Testis (tissue), 5 donors: ENCODE data around the gene TMEM179B. TPM values are rescaled to one million over a fixed set of nuclear protein-coding genes. Genes with fewer than 3 reads are reported as not detected.
"Not testable (repeated sequence)": the region's sequence is repeated elsewhere in the genome, so short reads cannot be mapped to it uniquely, and the experiment has no call there.

ENCODE experiments used
- DNase-seq: peaks from one replicate; pipeline ENCODE4 v3.0.0-alpha.2; 2019
- H3K27ac ChIP-seq, 2 donors: fragments of 200-600 bp; sonication (generic); one replicate each; pipeline ENCODE4 v1.5.1; 2019
- H3K27me3 ChIP-seq: fragments of 200-600 bp; sonication (generic); one replicate; pipeline ENCODE4 v1.5.1; 2019
- H3K36me3 ChIP-seq: fragments of 200-600 bp; sonication (generic); one replicate; pipeline ENCODE4 v1.5.1; 2017; ENCODE audit warnings: low read depth; ENCODE audit errors: missing control alignments
- H3K4me1 ChIP-seq: fragments of 200-600 bp; sonication (generic); one replicate; pipeline ENCODE4 v1.5.1; 2019
- H3K4me3 ChIP-seq, 2 donors: fragments of 200-600 bp; sonication (generic); one replicate each; pipeline ENCODE4 v1.5.1; 2017 to 2019
- H3K9me3 ChIP-seq: fragments of 200-600 bp; sonication (generic); one replicate; pipeline ENCODE4 v1.5.1; 2017
- POLR2A ChIP-seq: fragments of 450-650 bp; IDR thresholded peaks from one replicate; pipeline ENCODE4 v1.6.1; 2017; ENCODE audit warnings: antibody characterized with exemption, mild to moderate bottlenecking, moderate library complexity
- WGBS, 2 donors: methylation state at CpG; one replicate each; pipeline ENCODE4 v1.1.5; 2018; 5-methylcytosine and 5-hydroxymethylcytosine counted together
- intact Hi-C: fragments of 100-400 bp; cut with DNase I; formaldehyde crosslinking; loops from one replicate; pipeline ENCODE4 v1.15.1; 2023; ENCODE audit warnings: low total_unique reads
- long read RNA-seq, 2 donors: transcript quantifications; one replicate each; lab custom pipeline, GENCODE V29; 2026
- polyA plus RNA-seq: library from polyadenylated mRNA; stranded (reverse); fragments of 350-450 nt; fragmentation: Illumina TruSeq; extraction: RNeasy Lipid Tissue Mini Kit (QIAGEN cat#74804); gene quantifications from one replicate; pipeline ENCODE4 v1.2.3, GENCODE V29; 2014; ENCODE audit warnings: low read depth, low replicate concordance; ENCODE audit not compliant: insufficient read depth
- total RNA-seq, 2 donors: library from RNA; depleted of rRNA; stranded (reverse); fragments of >200 nt; gene quantifications; one replicate each; pipeline ENCODE4 v1.2.3, GENCODE V29; 2016
- TF ChIP-seq, protein P1 (sequence below), 3 experiments: fragments of 450-650 bp in 2 of 3; fragments of 200-600 bp in 1 of 3; sonication (generic) in 1 of 3; IDR thresholded peaks; one replicate each; pipeline ENCODE4 v1.5.1; 2016 to 2019; ENCODE audit warnings: antibody characterized with exemption in 3 of 3, mild to moderate bottlenecking in 2 of 3, moderate library complexity in 1 of 3

TMEM179B gene, protein sequence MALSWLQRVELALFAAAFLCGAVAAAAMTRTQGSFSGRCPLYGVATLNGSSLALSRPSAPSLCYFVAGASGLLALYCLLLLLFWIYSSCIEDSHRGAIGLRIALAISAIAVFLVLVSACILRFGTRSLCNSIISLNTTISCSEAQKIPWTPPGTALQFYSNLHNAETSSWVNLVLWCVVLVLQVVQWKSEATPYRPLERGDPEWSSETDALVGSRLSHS
- total RNA-seq (100 to 1,000 TPM; 119 to 124 TPM), polyA plus RNA-seq (87.0 TPM)
- long read RNA-seq, donor 1, transcript TMEM179B-201 (5 exons, 1,023 nt) = major isoform, 46 of 52 reads
- long read RNA-seq, donor 1, partial matches to known transcripts = 5 of 52 reads
- long read RNA-seq, donor 1, other reads (novel, unspliced or antisense) = 0 of 52 reads
- long read RNA-seq, donor 2, transcript TMEM179B-201 (5 exons, 1,023 nt) = major isoform, 22 of 25 reads
- long read RNA-seq, donor 2, partial matches to known transcripts = 0 of 25 reads
- long read RNA-seq, donor 2, other reads (novel, unspliced or antisense) = 0 of 25 reads

DNA sequence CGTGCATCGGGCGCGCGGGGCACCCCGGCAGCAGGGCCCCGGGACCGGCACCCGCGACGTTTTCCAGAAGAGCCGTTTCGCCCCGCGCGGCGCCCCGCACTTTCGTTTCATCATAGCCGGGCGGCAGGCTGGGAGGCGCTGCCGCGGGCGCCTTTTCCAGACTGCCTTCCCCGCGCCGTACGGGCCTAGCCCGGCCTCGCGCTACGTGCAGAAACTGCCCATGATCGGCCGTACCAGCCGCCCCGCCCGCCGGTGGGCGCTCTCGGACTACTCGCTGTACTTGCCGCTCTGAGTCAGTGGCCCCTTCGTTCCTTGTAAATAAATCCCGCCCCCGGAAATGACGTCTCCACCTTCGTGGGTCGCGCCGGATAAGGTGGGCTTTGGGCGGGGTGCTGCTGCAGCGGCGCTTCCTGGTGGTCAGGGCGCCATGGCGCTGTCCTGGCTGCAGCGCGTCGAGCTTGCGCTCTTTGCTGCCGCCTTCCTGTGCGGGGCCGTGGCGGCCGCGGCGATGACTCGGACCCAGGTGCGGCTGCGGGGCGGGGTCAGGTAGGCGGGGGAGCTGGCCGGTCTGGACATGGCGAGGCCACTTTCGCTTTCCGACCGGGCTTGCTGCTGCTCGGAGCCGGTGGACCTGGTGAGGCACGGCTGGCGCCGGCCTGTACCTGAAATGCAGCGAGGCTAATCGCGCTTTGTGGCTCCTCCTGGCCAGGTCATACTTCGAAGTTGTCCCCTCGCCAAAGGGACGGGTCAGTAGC is at the start of gene TMEM179B:
Gene TMEM179B (plus strand): TSS at position 398 of the 755 bp plus-strand sequence. CDS start 30 bp downstream, at position 428.
- TF ChIP-seq, protein P1, sequence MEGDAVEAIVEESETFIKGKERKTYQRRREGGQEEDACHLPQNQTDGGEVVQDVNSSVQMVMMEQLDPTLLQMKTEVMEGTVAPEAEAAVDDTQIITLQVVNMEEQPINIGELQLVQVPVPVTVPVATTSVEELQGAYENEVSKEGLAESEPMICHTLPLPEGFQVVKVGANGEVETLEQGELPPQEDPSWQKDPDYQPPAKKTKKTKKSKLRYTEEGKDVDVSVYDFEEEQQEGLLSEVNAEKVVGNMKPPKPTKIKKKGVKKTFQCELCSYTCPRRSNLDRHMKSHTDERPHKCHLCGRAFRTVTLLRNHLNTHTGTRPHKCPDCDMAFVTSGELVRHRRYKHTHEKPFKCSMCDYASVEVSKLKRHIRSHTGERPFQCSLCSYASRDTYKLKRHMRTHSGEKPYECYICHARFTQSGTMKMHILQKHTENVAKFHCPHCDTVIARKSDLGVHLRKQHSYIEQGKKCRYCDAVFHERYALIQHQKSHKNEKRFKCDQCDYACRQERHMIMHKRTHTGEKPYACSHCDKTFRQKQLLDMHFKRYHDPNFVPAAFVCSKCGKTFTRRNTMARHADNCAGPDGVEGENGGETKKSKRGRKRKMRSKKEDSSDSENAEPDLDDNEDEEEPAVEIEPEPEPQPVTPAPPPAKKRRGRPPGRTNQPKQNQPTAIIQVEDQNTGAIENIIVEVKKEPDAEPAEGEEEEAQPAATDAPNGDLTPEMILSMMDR (IDR thresholded peaks at IDR 0.05) = peak in 2 of 3 experiments; percentile 52 to 62
- peak; percentile 94 for TF ChIP-seq POLR2A
- 0 to 1% methylated on average over 2 to 56 of the region's 88 CpGs for WGBS, 2 donors
- intact Hi-C loops = loop anchor here (10.0 kb wide), 1 partner anchor 68 kb away; no protein-coding TSS in a partner anchor

DNA sequence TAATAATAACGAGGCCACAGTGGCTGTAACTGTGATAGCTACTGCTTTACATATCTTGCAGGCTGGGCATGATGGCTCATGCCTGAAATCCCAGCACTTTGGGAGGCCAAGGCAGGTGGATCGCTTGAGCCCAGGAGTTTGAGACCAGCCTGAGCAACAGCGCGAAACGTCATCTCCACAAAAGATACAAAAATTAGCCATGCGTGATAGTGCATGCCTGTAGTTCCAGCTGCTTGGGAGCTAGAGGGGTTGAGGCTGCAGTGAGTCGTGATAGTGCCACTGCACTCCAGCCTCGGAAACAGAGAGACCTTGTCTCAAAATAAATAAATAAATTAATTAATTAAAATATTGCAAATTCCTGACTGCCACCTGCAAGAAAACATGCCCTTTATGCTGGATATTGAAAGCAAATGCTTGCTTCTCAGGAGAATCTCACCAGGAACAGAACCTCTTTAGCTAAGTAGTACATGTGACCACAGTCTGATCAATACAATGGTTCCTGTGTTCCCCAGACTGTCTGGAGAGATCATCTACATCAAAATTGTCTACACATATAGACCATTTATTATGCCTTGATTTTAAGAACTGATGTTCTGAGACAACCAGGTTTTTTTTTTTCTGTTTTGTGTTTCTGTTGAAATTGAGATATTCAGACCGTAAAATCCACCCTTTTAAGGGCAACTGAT is 39.6 kb upstream of the TMEM179B start:
- H3K9me3 ChIP-seq = no peaks in the 10 kb centered on the region
- no peak overlapping the region for H3K27ac ChIP-seq

More for the DNA sequence above, at the start of gene TMEM179B:
- DNase-seq = peak; percentile 100
- Histone ChIP-seq H3K9me3 (no peaks in the 10 kb centered on the region), H3K4me1 (peaks cover 22% of the 10 kb centered on the region), H3K36me3 (no peaks in the 10 kb centered on the region), H3K27me3 (no peaks in the 10 kb centered on the region), H3K27ac (peak within 1 kb of the TSS; percentile 77 to 97), H3K4me3 (peak within 1 kb of the TSS; percentile 80 to 98)

DNA sequence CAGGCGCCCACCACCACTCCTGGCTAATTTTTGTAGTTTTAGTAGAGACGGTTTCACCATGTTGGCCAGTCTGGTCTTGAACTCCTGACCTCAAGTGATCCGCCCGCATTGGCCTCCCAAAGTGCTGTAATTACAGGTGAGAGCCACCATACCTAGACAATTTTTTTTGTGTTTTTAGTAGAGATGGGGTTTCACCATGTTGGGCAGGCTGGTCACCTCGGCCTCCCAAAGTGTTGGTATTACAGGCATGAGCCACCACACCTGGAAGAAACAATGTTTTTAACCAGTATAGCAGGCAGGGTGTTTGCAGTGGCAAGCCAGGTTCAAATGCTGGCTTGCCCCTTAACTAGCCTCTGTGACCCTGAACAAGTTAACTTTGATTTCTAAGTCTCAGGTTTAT is 37.3 kb upstream of the TMEM179B start:
- WGBS, 2 donors = 94% methylated on average over 5 of the region's 5 CpGs
- H3K4me1 ChIP-seq, H3K27me3 ChIP-seq, H3K36me3 ChIP-seq, H3K4me3 ChIP-seq, intact Hi-C loops, H3K9me3 ChIP-seq, DNase-seq, H3K27ac ChIP-seq: not testable (repeated sequence)

More for the DNA sequence above, 39.6 kb upstream of the TMEM179B start:
- DNase-seq = no peak
- Histone ChIP-seq H3K4me3 (no peak overlapping the region), H3K36me3 (no peaks in the 10 kb centered on the region), H3K27me3 (no peaks in the 10 kb centered on the region), H3K4me1 (no peaks in the 10 kb centered on the region)
- TF ChIP-seq, protein P1 (IDR thresholded peaks at IDR 0.05) = no peak
- TF ChIP-seq POLR2A = no peak
- WGBS, 2 donors = 61 to 74% methylated on average over 9 of the region's 9 CpGs
- intact Hi-C loops = no loop called here

DNA sequence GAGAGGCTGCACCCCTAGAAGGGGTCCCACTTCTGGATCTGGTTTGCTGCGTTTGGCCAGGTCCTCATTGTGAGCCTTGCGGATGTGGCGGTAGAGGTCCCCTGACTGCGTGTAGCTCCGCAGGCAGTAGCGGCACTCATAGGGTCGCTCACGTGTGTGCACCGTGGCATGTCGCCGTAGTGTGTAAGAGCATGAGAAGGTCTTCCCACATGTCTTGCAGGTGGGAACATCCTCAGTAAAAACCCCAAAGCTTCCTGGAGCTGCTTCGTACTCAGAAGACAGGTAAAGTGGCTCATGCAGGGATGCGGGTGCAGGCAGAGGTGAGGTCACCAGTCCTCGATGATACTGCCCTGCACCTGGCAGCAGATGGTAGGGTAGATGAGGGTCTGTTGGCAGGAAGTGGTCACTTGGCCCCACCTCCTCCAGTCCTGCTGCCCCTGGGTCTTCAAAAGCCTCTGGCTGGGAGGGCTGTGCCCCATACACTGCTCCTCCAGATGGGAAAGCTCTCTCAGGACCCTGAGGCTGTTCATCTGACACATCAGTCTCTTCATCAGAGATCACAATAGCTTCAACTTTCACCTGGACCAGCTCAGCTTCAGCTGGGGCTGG is 34.9 kb upstream of the TMEM179B start:
- no peaks in the 10 kb centered on the region for H3K9me3 ChIP-seq
- no peak overlapping the region for H3K4me3 ChIP-seq
- intact Hi-C loops = no loop called here
- peaks cover 7% of the 10 kb centered on the region for H3K4me1 ChIP-seq
- no peak for DNase-seq
- TF ChIP-seq, protein P1 (IDR thresholded peaks at IDR 0.05) = no peak
- no peak for TF ChIP-seq POLR2A
- WGBS, 2 donors = 96 to 97% methylated on average over 13 to 14 of the region's 14 CpGs
- no peaks in the 10 kb centered on the region for H3K27me3 ChIP-seq
- no peak overlapping the region for H3K27ac ChIP-seq
- no peaks in the 10 kb centered on the region for H3K36me3 ChIP-seq
